ENCODE data around the gene PACRG.

DNA sequence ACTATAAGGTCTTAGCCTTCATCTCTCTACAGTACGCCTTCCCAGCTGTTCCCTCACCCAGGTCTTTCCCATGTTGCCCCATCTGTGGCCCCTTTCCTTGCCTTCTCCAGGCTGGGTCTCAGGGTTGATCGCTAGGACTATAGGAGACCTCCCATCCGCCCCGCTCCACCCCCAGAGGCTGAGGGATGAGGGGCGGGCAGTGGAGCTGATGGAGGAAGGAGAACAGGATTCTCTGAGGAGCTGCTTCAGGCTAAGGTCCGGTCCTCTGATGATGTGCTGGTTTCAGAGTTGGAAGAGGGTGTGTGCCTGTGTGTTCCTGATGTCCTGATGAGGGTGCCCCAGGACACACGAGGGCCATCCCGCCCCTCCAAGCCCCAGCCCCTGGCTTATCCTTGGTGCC is 531.9 kb downstream of the PACRG start:
- TF ChIP-seq, protein P1, sequence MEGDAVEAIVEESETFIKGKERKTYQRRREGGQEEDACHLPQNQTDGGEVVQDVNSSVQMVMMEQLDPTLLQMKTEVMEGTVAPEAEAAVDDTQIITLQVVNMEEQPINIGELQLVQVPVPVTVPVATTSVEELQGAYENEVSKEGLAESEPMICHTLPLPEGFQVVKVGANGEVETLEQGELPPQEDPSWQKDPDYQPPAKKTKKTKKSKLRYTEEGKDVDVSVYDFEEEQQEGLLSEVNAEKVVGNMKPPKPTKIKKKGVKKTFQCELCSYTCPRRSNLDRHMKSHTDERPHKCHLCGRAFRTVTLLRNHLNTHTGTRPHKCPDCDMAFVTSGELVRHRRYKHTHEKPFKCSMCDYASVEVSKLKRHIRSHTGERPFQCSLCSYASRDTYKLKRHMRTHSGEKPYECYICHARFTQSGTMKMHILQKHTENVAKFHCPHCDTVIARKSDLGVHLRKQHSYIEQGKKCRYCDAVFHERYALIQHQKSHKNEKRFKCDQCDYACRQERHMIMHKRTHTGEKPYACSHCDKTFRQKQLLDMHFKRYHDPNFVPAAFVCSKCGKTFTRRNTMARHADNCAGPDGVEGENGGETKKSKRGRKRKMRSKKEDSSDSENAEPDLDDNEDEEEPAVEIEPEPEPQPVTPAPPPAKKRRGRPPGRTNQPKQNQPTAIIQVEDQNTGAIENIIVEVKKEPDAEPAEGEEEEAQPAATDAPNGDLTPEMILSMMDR (IDR thresholded peaks at IDR 0.05; ENCODE audit: insufficient read depth, low read length, poor library complexity, severe bottlenecking), result no peak
- TF ChIP-seq EZH2phosphoT487 (conservative IDR thresholded peaks at IDR 0.05; ENCODE audit: low read length), result no peak
